KMS-11 (cell line): ENCODE data around the gene FSHR.

Experiments used
- H2AFZ ChIP-seq: fragments of 200-600 bp; sonication (generic); 2 replicates; pipeline ENCODE4 v1.6.1; 2016; ENCODE audit warnings: antibody characterized with exemption, mixed run types, low read depth
- H3K27ac ChIP-seq: fragments of 200-600 bp; sonication (generic); 2 replicates; pipeline ENCODE4 v1.6.1; 2016; ENCODE audit warnings: mild to moderate bottlenecking, mixed run types
- H3K27me3 ChIP-seq: fragments of 200-600 bp; sonication (generic); 2 replicates; pipeline ENCODE4 v1.6.1; 2017; ENCODE audit warnings: mild to moderate bottlenecking, low read depth, mixed run types, moderate library complexity; ENCODE audit not compliant: insufficient read depth
- H3K36me3 ChIP-seq: fragments of 200-600 bp; sonication (generic); 2 replicates; pipeline ENCODE4 v1.6.1; 2017; ENCODE audit warnings: mild to moderate bottlenecking, mixed run types; ENCODE audit not compliant: insufficient read depth
- H3K4me1 ChIP-seq: fragments of 200-600 bp; sonication (generic); 2 replicates; pipeline ENCODE4 v1.6.1; 2016; ENCODE audit warnings: mild to moderate bottlenecking, low read depth, mixed run types; ENCODE audit not compliant: poor library complexity, severe bottlenecking
- H3K4me2 ChIP-seq: fragments of 200-600 bp; sonication (generic); 2 replicates; pipeline ENCODE4 v1.7.0; 2016; ENCODE audit warnings: mild to moderate bottlenecking, mixed run types
- H3K4me3 ChIP-seq: fragments of 200-600 bp; sonication (generic); IDR thresholded peaks from 2 replicates; pipeline ENCODE4 v1.6.1; 2017; ENCODE audit warnings: low read depth, low read length, mixed read lengths; ENCODE audit not compliant: insufficient read depth
- H3K79me2 ChIP-seq: fragments of 200-600 bp; sonication (generic); 2 replicates; pipeline ENCODE4 v1.6.1; 2016; ENCODE audit warnings: low read depth, mixed run types; ENCODE audit not compliant: insufficient read depth
- H3K9ac ChIP-seq: fragments of 200-600 bp; sonication (generic); 2 replicates; pipeline ENCODE4 v1.6.1; 2016; ENCODE audit warnings: mild to moderate bottlenecking, mixed run types
- H4K20me1 ChIP-seq: fragments of 200-600 bp; sonication (generic); 2 replicates; pipeline ENCODE4 v1.6.1; 2016; ENCODE audit warnings: mild to moderate bottlenecking, mixed run types; ENCODE audit not compliant: insufficient read depth
- CTCF ChIP-seq: fragments of 200-600 bp; sonication (generic); conservative IDR thresholded peaks from 2 replicates; pipeline ENCODE4 v1.6.1; 2017; ENCODE audit warnings: low read depth, mild to moderate bottlenecking, antibody characterized with exemption, low read length, moderate library complexity, mixed read lengths

Gene FSHR

GRCh38 chr2:49050265-49050664 lies 104.0 kb downstream of the FSHR start:
- Histone ChIP-seq H4K20me1 (no peaks in the 10 kb centered on the region), H3K79me2 (no peaks in the 10 kb centered on the region), H3K4me2 (no peak overlapping the region), H3K27ac (no peak overlapping the region), H3K27me3 (no peaks in the 10 kb centered on the region), H3K4me3 (no peak overlapping the region), H3K36me3 (no peaks in the 10 kb centered on the region), H3K9ac (no peak overlapping the region), H2AFZ (no peak overlapping the region), H3K4me1 (no peaks in the 10 kb centered on the region)
- TF ChIP-seq CTCF = no peak

- H2AFZ ChIP-seq = no peak overlapping the region
- no peak overlapping the region for H3K4me3 ChIP-seq
- H3K36me3 ChIP-seq = no peaks in the 10 kb centered on the region
- no peak overlapping the region for H3K9ac ChIP-seq
- no peaks in the 10 kb centered on the region for H3K79me2 ChIP-seq
- no peaks in the 10 kb centered on the region for H4K20me1 ChIP-seq
- H3K4me2 ChIP-seq = no peak overlapping the region
- H3K27ac ChIP-seq = no peak overlapping the region
- H3K27me3 ChIP-seq = no peaks in the 10 kb centered on the region
- no peak for TF ChIP-seq CTCF
- H3K4me1 ChIP-seq = no peaks in the 10 kb centered on the region
These were observed 105.2 kb downstream of the FSHR start for GRCh38 chr2:49049161-49049560.

GRCh38 chr2:49045083-49045482 lies 109.2 kb downstream of the FSHR start:
- no peak overlapping the region for H3K4me2 ChIP-seq
- no peak overlapping the region for H3K27ac ChIP-seq
- H2AFZ ChIP-seq = no peak overlapping the region
- no peaks in the 10 kb centered on the region for H3K4me1 ChIP-seq
- no peak overlapping the region for H3K4me3 ChIP-seq
- no peaks in the 10 kb centered on the region for H3K27me3 ChIP-seq
- no peaks in the 10 kb centered on the region for H3K79me2 ChIP-seq
- no peak overlapping the region for H3K9ac ChIP-seq
- H4K20me1 ChIP-seq = no peaks in the 10 kb centered on the region
- no peak for TF ChIP-seq CTCF
- no peaks in the 10 kb centered on the region for H3K36me3 ChIP-seq

- Histone ChIP-seq H3K4me2 (no peak overlapping the region), H3K9ac (no peak overlapping the region), H3K27me3 (no peaks in the 10 kb centered on the region), H3K4me3 (no peak overlapping the region), H2AFZ (no peak overlapping the region), H3K27ac (no peak overlapping the region), H3K79me2 (no peaks in the 10 kb centered on the region), H3K36me3 (no peaks in the 10 kb centered on the region), H4K20me1 (no peaks in the 10 kb centered on the region), H3K4me1 (no peaks in the 10 kb centered on the region)
- no peak for TF ChIP-seq CTCF
These were observed 109.8 kb downstream of the FSHR start for GRCh38 chr2:49044350-49045079.
